CD4-positive, alpha-beta T cell treated with Interleukin-10 for 1 hour (primary cell): ENCODE results near the gene C5orf47.
"Not testable (repeated sequence)": the region's sequence is repeated elsewhere in the genome, so short reads cannot be mapped to it uniquely, and the experiment has no call there.

Experiments used
- DNase-seq: peaks from one replicate; pipeline ENCODE4 v3.0.0-alpha.2; 2020

C5orf47 gene

DNA sequence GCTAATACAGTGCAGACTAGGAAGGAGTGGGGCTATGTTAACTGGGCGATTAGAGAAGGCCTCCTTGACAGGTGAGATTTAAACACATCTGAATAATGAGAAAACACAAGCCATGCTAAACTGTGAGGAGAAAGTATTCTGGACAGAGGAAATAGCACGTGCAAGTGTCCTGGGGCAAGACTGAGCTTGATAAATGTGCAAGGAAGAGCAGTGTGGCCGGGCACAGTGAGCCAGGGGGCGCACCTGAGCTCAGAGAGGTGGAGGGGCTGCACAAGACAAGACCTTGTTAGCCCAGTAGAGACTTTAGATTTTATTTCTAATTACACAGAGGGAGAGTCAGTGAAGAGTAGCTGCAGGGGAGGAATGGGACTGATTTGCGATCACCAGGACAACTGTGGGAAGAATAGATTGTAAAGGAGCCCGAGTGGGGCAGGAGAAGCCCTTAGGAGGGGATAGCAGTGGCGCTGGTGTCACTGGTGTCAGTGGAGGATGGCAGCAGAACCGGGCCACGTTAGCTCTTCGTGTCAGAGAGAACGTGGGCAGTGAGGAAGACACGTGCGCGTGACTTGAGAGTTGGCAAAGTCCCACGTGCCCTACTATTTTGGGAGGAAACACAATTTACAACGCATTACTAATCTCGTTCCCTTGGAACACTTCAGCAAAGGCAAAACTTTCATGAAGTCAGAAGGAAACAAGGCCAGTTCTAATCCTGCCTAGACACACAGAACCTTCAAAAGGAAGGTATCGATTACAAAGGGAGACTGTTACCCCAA is 17.9 kb upstream of the C5orf47 start:
- DNase-seq = no peak

- no peak for DNase-seq
Measured at GRCh38 chr5:173971681-173972345, 17.2 kb upstream of the C5orf47 start.

DNA sequence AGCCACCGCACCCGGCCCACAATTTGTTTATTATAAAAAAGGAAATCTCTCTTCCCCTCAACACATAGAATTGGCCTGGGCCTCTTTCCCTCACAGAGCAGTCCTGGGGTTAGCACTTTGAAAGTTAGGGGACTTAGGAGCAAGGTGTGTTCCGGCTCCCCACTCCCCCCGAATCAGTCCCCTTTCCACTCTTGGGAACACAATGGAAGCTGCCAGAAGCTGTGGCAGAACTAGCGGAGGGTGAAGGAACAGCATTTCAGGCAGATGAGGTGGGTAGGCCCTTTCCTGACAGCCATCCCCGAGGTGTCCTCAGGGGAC is 16.4 kb upstream of the C5orf47 start:
- no peak for DNase-seq

DNA sequence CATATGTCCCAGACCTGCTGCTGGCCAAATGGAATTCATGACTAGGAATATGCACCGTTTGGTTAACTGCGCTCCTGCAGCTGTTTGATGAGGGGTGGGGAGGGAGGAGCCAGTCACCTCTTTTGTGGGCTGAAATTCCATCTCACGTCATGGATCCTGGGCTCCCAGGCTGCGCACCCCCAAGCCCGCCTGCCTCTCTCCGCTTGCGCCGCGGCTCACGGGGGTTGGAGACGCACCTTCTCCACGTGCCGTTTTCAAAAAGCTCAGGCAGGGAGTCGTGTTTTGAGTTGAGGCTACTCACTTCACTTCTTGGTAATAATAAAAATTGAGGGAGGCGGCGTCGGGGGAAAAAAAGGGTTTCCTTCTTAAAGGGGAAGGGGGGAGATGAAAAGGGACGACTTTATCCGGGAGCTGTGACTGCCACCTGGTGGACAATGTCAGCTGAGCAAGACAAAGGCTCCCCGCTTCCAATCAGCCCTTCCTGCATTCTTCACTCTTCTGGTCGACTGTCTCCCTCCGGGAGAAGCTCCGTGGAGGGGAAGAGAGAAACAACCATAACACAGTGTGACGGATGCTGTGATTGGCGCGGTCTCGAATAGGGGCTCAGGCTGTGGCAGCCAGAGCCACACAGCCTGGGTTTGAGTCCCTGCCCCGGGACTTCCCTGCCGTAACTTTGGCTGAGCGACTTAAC is 15.9 kb upstream of the C5orf47 start:
- DNase-seq = peak; percentile 76

- no peak for DNase-seq
Measured at GRCh38 chr5:173973616-173973969, 15.4 kb upstream of the C5orf47 start.

- no peak for DNase-seq
Measured at GRCh38 chr5:173974688-173975239, 14.2 kb upstream of the C5orf47 start.

- no peak for DNase-seq
Measured at GRCh38 chr5:173981185-173981761, 7.7 kb upstream of the C5orf47 start.

DNA sequence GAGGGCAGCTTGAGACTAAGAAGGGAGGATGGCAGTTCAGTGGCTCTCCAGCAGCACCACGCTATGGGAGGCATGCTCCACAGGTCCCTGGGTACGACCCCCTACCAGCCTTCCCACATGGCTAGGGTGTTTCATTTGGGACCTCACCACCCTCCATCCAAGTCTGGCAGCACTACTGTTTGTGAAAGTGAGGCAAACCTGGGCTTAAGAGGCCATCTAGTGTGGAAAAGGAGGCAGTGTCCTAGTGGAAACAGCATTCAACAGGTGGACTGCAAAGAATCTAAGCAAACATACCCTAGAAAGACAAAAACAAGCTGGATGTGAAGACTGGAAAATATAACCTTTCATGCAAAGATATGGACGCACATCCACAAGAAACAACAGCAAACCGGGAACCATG is 4.8 kb upstream of the C5orf47 start:
- DNase-seq = no peak

DNA sequence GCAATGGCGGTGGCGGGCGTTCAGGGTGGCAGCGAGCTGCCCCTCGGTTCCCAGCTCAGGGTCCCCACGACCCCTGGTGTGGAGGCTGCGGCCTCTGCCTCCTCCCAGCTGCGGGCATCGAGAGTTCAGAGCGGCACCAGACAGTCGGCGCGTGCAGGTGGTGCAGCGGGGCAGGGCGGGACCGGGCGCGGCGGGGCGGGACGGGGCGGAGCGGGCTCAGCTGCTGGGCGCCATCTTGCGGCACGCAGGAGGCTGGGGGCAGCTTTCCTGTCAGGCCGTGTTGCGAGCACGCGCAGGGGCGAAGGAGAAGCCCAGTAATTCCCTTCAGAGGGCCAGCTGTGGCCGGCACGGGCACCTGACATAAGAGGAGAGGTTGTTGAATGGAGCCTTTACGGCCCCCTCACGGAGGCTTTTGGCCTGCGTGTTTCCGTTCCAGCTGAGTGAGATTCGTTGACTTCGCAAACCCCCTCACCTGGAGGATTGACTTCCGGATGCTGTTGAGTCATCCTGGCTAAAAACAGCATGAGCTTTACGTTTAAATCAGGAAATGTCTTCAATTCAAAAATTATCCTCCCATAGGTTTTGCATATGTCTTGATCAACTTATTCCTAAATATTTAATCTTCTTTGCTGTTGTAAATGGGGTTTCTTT is 587 bp downstream of the C5orf47 start:
- DNase-seq = no peak

- DNase-seq = no peak
Measured at GRCh38 chr5:173997331-173997730, 8.4 kb downstream of the C5orf47 start.

GRCh38 chr5:173998531-173998930 is 9.6 kb downstream of the C5orf47 start:
- no peak for DNase-seq

GRCh38 chr5:174000076-174000475 is 11.1 kb downstream of the C5orf47 start:
- no peak for DNase-seq

GRCh38 chr5:174003795-174004194 is 14.8 kb downstream of the C5orf47 start:
- DNase-seq = no peak

DNA sequence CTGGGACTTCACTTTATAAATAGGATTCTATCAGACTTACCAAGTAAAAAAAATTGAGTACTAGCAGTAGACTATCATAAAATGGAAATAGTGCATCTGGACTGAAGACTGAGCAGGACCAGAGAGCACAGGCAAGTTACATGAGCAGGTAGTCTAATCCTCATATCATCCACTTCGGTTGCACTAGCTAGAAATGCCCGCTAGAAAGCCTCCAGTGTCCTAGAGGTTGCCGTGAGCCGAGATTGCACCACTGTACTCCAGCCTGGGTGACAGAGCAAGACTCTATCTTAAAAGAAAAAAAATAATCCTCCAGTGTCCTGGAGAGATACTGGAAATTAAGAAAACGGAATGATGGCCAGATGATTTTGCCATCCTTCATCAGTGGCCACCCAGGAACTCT is 20.0 kb downstream of the C5orf47 start:
- no peak for DNase-seq

- no peak for DNase-seq
Measured at GRCh38 chr5:174010365-174010764, 21.4 kb downstream of the C5orf47 start.

- DNase-seq = no peak
Measured at GRCh38 chr5:174011441-174011840, 22.5 kb downstream of the C5orf47 start.

- DNase-seq = not testable (repeated sequence)
Measured at GRCh38 chr5:174020069-174020927, 31.3 kb downstream of the C5orf47 start.

- DNase-seq = no peak
Measured at GRCh38 chr5:174020928-174021304, 31.9 kb downstream of the C5orf47 start.

GRCh38 chr5:174022384-174023095 is 33.6 kb downstream of the C5orf47 start:
- DNase-seq = no peak

DNA sequence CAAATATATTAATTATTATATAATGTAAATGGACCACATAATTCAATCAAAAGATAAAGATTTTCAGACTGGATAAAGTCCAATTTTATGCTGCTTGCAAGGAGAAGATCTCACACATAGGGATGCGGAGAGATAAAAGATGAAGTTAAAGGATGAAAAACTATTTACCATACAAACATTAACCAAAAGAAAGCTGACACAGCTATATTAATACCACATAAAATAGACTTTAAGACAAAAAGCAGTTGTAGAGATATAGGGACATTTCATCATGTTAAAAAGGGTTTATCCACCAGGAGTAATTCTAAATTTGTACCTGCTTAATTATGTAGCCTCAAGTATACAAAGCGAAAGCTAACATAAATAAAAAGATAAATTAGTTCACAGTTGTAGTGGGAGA is 41.3 kb downstream of the C5orf47 start:
- no peak for DNase-seq
